Raji (cell line): ENCODE measurements around the gene RAB7B.

ENCODE experiments used
- POLR2A ChIP-seq: IDR thresholded peaks from 2 replicates; pipeline ENCODE4 v1.6.1; 2011; ENCODE audit warnings: low read depth, low read length, control low read depth; ENCODE audit not compliant: insufficient read depth

Gene RAB7B

GRCh38 chr1:206010060-206010459, 6.9 kb upstream of the RAB7B start:
- TF ChIP-seq POLR2A = no peak

- no peak for TF ChIP-seq POLR2A
Measured at GRCh38 chr1:206006946-206007345, 3.8 kb upstream of the RAB7B start.

- no peak for TF ChIP-seq POLR2A
Measured at GRCh38 chr1:206005778-206006180, 2.6 kb upstream of the RAB7B start.

GRCh38 chr1:206005234-206005633, 2.0 kb upstream of the RAB7B start:
- TF ChIP-seq POLR2A = no peak

- no peak for TF ChIP-seq POLR2A
Measured at GRCh38 chr1:206004826-206005225, 1.6 kb upstream of the RAB7B start.

DNA sequence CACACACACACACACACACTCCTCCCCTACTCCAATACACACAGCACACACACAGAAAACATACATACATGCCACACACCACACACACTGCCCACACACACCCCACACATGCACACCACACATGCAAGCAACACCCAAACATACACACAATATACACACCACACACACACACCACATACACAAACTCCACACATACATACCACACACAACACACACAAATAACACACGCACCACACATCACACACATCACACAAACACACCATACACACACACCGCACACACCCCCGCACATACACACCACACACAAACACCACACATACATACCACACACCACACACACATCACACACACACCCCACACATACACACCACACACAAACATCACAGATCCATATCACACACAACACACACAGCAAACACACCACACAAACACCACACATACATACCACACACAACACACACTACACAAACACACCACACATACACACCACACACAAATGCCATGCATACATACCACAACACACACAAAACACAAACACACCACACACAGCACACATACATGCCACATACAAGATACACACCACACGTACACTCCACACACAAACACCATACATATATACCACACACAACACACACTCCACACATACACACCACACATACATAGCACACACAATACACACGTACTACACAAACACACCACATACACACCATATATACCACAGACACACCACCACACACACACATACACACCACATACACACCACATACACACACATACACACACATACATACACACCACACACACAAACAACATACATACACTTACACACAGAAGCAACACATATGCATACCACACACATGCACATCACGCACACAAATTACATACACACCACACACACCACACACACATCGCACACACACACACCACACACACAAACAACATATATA, 932 bp upstream of the RAB7B start:
- no peak for TF ChIP-seq POLR2A

GRCh38 chr1:206002160-206002559, 1.0 kb downstream of the RAB7B start:
- TF ChIP-seq POLR2A = no peak

DNA sequence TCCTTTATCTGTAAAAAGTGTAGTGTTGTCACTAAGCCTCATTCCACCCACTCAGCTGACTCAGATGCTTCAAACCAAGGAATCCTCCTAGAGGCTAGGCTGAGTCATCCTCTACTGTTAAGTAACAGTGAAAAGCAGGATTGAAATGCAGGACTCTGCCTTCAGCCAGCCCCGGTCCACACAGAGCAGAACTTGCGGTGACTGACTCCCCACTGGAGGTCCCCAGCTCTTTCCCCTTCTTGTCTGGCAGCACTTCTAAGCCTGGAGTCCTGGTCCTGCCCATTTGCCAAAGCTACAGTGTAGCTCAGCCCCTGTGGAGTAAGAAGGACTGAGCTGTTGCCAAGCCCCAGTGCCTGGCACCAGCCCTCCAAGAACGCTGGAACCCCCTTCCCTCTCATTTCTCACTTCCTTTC, 1.7 kb downstream of the RAB7B start:
- TF ChIP-seq POLR2A = no peak

DNA sequence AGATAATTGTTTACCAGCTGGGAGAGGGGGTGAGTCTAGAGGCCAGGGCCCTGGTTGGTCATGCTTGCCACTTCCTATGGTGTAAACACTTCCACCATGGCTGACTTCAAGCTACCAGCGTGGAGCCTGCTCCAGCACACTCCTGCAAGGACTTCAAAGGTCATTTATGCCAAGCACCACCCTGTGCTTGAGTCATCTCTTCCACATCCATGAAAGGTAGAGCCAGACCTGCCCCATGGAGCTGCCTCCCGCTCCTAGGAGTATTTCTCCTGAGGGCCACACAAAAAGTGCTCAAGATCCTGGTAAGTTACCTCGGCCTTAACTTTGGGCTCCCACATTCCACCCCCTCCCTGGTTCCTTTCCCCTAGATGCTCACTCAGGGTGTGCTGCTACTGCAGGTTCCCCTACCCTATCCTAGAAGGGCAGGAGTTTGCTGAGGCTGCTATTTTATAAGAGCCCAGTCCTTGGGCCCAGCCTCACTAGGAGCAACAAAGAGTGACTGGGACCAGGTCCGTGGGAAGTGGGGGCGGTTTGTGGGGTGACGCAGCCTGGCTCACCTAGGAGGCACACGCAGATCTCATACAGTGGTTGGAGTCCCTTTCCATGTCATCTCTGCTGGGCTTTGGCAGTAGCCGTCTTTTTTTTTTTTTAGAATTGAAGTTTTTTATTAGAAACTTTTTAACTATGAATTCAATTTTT, 2.4 kb downstream of the RAB7B start:
- no peak for TF ChIP-seq POLR2A

- TF ChIP-seq POLR2A = no peak
Measured at GRCh38 chr1:205998457-205999241, 4.5 kb downstream of the RAB7B start.

GRCh38 chr1:205994346-205994745, 8.8 kb downstream of the RAB7B start:
- no peak for TF ChIP-seq POLR2A

- TF ChIP-seq POLR2A = no peak
Measured at GRCh38 chr1:205993068-205993467, 10.1 kb downstream of the RAB7B start.

DNA sequence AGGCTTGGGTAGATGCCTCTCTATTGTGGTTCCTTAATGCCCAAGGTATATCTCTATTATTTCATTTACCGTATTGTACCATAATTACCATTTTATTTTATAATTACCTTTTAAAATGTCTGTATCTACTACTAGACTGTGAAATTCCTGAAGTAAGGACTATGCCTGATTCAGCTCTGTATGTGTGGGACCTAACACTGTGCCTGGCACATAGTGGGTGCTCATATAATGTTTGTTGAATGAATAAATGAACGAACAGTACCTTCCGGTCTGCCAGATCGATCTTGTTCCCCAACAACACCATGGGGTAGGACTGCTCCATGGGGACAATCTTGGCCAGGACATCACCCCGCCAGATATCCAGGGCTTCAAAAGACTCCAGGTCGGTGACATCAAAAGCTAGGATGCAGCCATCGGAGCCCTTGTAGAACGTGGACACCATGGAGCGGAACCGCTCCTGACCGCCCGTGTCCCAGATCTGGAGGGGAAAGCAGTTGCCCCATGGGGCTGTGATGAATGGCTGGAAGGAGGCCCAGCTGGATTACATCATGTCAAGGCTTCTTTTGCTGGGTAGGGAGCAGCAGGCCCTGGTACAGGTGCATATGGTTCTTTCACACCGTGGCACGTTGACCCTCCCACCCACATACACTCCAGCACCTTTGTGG, 10.8 kb downstream of the RAB7B start:
- no peak for TF ChIP-seq POLR2A

- no peak for TF ChIP-seq POLR2A
Measured at GRCh38 chr1:205991237-205991636, 12.0 kb downstream of the RAB7B start.

DNA sequence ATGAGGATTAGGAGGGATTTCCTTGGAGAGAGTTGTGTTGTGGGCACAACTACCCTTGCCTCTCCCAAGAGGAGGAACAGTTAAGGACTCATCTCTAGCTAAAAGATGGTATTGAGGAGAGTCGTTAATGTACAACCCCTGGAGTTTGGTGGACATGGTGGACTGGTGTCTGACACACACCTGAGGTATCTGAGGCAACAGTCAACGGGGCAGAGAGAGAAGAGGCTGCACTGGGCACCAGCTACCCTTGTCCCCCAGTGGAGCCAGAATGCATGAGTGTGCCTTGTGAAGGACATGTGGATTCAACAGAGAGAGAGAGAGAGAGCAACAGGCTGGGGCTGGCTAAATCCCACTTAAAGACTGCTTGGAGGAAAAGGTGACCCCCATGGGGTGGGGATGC, 13.0 kb downstream of the RAB7B start:
- TF ChIP-seq POLR2A = no peak
